SU-DHL-6 (cell line): ENCODE measurements around the gene SYNPR.

Experiments
- H2AFZ ChIP-seq: fragments of 200-600 bp; sonication (generic); 2 replicates; pipeline ENCODE4 v1.6.1; 2014; ENCODE audit warnings: low read depth, mild to moderate bottlenecking, moderate library complexity, mixed read lengths, antibody characterized with exemption, low read length; ENCODE audit not compliant: severe bottlenecking
- H3F3A ChIP-seq: fragments of 200-600 bp; shearing (Covaris generic); 2 replicates; pipeline ENCODE4 v1.6.0; 2016; ENCODE audit warnings: antibody characterized with exemption, mild to moderate bottlenecking; ENCODE audit not compliant: insufficient read depth
- H3K27ac ChIP-seq: fragments of 200-600 bp; sonication (generic); 2 replicates; pipeline ENCODE4 v1.5.1; 2016; ENCODE audit warnings: low read depth, mild to moderate bottlenecking, low read length, moderate library complexity, mixed read lengths
- H3K27me3 ChIP-seq: fragments of 200-600 bp; sonication (generic), shearing (Covaris generic); 2 replicates; pipeline ENCODE4 v1.6.0; 2014; ENCODE audit warnings: mild to moderate bottlenecking, low read length
- H3K36me3 ChIP-seq: fragments of 200-600 bp; sonication (generic); 2 replicates; pipeline ENCODE4 v1.6.1; 2014; ENCODE audit warnings: mild to moderate bottlenecking, low read length, mixed read lengths
- H3K4me2 ChIP-seq: fragments of 300-600, 200-600 bp; shearing (Covaris generic), sonication (generic); 2 replicates; pipeline ENCODE4 v1.6.0; 2014; ENCODE audit warnings: low read length, low read depth, mild to moderate bottlenecking; ENCODE audit not compliant: poor library complexity, severe bottlenecking
- H3K4me3 ChIP-seq: fragments of 200-600 bp; sonication (generic); 2 replicates; pipeline ENCODE4 v1.5.1; 2014; ENCODE audit warnings: antibody characterized with exemption, low read length, mild to moderate bottlenecking, mixed read lengths; ENCODE audit not compliant: insufficient read depth, poor library complexity, severe bottlenecking
- H3K79me2 ChIP-seq: fragments of 200-600 bp; sonication (generic); 2 replicates; pipeline ENCODE4 v1.6.1; 2014; ENCODE audit warnings: mild to moderate bottlenecking, low read length, moderate library complexity; ENCODE audit not compliant: insufficient read depth
- H3K9ac ChIP-seq: fragments of 200-600 bp; sonication (generic); 2 replicates; pipeline ENCODE4 v1.7.0; 2014; ENCODE audit warnings: mild to moderate bottlenecking, low read length
- H3K9me2 ChIP-seq: fragments of 200-600 bp; sonication (generic); replicated peaks from 2 replicates; pipeline ENCODE4 v1.6.1; 2014; ENCODE audit warnings: low read length; ENCODE audit not compliant: insufficient read depth
- H3K9me3 ChIP-seq: fragments of 200-600 bp; sonication (generic); 2 replicates; pipeline ENCODE4 v1.6.1; 2014; ENCODE audit warnings: low read length, mixed read lengths; ENCODE audit not compliant: insufficient read depth
- H4K20me1 ChIP-seq: fragments of 200-600 bp; sonication (generic); 2 replicates; pipeline ENCODE4 v1.6.1; 2014; ENCODE audit warnings: low read depth, mild to moderate bottlenecking, antibody characterized with exemption, low read length, moderate library complexity, mixed read lengths
- EZH2phosphoT487 ChIP-seq: fragments of 200-600 bp; sonication (generic), shearing (Covaris generic); conservative IDR thresholded peaks from 2 replicates; pipeline ENCODE4 v1.6.1; 2018; ENCODE audit warnings: mild to moderate bottlenecking, antibody characterized with exemption, low read length, moderate library complexity, mixed read lengths
- TF ChIP-seq, protein P1 (sequence below): fragments of 200-600 bp; sonication (generic); IDR thresholded peaks from one replicate; pipeline ENCODE4 v1.5.1; 2017; ENCODE audit warnings: antibody characterized with exemption, mild to moderate bottlenecking, low read length, moderate library complexity; ENCODE audit not compliant: insufficient read depth, poor library complexity, severe bottlenecking

The SYNPR gene

GRCh38 chr3:63294332-63294731 lies 16.2 kb downstream of the SYNPR start:
- Histone ChIP-seq H3K36me3 (no peaks in the 10 kb centered on the region), H3K9me3 (no peaks in the 10 kb centered on the region), H4K20me1 (no peaks in the 10 kb centered on the region), H3K27me3 (no peaks in the 10 kb centered on the region), H3K27ac (no peak overlapping the region), H3K9me2 (no peaks in the 10 kb centered on the region), H3F3A (no peaks in the 10 kb centered on the region), H2AFZ (no peak overlapping the region), H3K9ac (no peak overlapping the region), H3K79me2 (no peaks in the 10 kb centered on the region), H3K4me3 (no peak overlapping the region), H3K4me2 (no peak overlapping the region)
- no peak for TF ChIP-seq EZH2phosphoT487
- TF ChIP-seq, protein P1, sequence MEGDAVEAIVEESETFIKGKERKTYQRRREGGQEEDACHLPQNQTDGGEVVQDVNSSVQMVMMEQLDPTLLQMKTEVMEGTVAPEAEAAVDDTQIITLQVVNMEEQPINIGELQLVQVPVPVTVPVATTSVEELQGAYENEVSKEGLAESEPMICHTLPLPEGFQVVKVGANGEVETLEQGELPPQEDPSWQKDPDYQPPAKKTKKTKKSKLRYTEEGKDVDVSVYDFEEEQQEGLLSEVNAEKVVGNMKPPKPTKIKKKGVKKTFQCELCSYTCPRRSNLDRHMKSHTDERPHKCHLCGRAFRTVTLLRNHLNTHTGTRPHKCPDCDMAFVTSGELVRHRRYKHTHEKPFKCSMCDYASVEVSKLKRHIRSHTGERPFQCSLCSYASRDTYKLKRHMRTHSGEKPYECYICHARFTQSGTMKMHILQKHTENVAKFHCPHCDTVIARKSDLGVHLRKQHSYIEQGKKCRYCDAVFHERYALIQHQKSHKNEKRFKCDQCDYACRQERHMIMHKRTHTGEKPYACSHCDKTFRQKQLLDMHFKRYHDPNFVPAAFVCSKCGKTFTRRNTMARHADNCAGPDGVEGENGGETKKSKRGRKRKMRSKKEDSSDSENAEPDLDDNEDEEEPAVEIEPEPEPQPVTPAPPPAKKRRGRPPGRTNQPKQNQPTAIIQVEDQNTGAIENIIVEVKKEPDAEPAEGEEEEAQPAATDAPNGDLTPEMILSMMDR, result no peak

DNA sequence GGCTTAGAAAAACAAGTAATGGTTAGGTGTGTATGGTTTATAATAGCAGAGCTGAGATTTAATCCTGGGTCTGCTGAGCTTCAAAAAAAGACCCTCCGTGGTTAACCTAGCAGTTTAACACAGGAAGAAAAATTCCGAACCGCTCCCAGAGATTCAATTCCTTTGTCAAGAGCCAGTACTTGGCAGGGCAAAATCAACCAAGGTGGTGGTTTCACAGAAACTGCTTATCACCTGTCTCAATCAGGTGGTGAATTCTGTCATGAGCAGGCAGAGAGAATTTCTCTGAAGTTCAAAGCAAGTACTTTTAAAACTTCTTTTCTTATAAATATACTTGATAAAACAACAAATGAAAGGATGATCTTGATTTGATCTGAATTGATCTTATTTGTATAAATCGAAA lies 17.2 kb downstream of the SYNPR start:
- no peak overlapping the region for H3K27ac ChIP-seq
- H3K9ac ChIP-seq, result no peak overlapping the region
- H3K4me2 ChIP-seq, result no peak overlapping the region
- H3K79me2 ChIP-seq, result no peaks in the 10 kb centered on the region
- H2AFZ ChIP-seq, result no peak overlapping the region
- TF ChIP-seq, protein P1, result no peak
- no peak for TF ChIP-seq EZH2phosphoT487
- no peak overlapping the region for H3K4me3 ChIP-seq
- H3K9me2 ChIP-seq, result no peaks in the 10 kb centered on the region
- no peaks in the 10 kb centered on the region for H3K9me3 ChIP-seq
- H3K27me3 ChIP-seq, result no peaks in the 10 kb centered on the region
- no peaks in the 10 kb centered on the region for H3K36me3 ChIP-seq
- no peaks in the 10 kb centered on the region for H4K20me1 ChIP-seq
- no peaks in the 10 kb centered on the region for H3F3A ChIP-seq

DNA sequence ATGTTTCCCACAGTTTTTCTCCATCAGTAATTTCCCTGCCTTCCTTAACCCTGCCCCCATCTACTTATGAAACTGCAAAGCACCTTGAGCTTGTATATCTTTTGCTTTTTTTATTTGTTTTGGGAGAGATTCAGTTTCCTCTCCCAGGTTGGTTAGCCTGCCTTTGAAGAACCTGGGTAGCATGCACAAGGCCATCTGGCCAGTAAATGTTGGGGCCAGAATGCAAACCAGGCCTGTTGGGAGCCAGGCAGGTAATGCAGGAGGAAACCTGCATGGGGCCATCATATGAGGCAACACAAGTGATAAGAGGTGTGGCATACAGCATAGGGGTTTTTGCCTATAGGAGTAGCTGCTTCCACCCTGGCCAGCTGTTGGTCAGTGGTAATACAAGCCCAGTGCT lies 17.7 kb downstream of the SYNPR start:
- H3K9me3 ChIP-seq, result no peaks in the 10 kb centered on the region
- H4K20me1 ChIP-seq, result no peaks in the 10 kb centered on the region
- H3K27me3 ChIP-seq, result no peaks in the 10 kb centered on the region
- H3K4me2 ChIP-seq, result no peak overlapping the region
- H3K9me2 ChIP-seq, result no peaks in the 10 kb centered on the region
- H3K9ac ChIP-seq, result no peak overlapping the region
- TF ChIP-seq, protein P1, result no peak
- TF ChIP-seq EZH2phosphoT487, result no peak
- no peak overlapping the region for H3K27ac ChIP-seq
- no peaks in the 10 kb centered on the region for H3K36me3 ChIP-seq
- H3F3A ChIP-seq, result no peaks in the 10 kb centered on the region
- no peaks in the 10 kb centered on the region for H3K79me2 ChIP-seq
- no peak overlapping the region for H3K4me3 ChIP-seq
- H2AFZ ChIP-seq, result no peak overlapping the region
